Stimulated activated CD4-positive, alpha-beta T cell treated with anti-CD3 and anti-CD28 coated beads, TNF-alpha, amount 100 ng/mL, for 48 hours (primary cell): Measurements from ENCODE around the gene NLRP5.
"Not testable (repeated sequence)": the region's sequence is repeated elsewhere in the genome, so short reads cannot be mapped to it uniquely, and the experiment has no call there.

Source experiments
- DNase-seq, 3 donors: peaks; one replicate each; pipeline ENCODE4 v3.0.0-alpha.2; 2020; ENCODE audit warnings: low read depth in 3 of 3

NLRP5 gene

GRCh38 chr19:55986487-55986886 lies at the start of gene NLRP5:
Gene NLRP5 (plus strand): TSS chr19:55986775.
- DNase-seq, result no peak

GRCh38 chr19:55939206-55939605 lies 47.4 kb upstream of the NLRP5 start:
- no peak for DNase-seq

GRCh38 chr19:55940306-55940705 lies 46.3 kb upstream of the NLRP5 start:
- DNase-seq, result no peak

- no peak for DNase-seq
These were observed 39.0 kb upstream of the NLRP5 start, which contains the start of gene NLRP8 for GRCh38 chr19:55947532-55947931. Gene NLRP8 (plus strand): TSS chr19:55947832.

GRCh38 chr19:55950566-55950965 lies 36.0 kb upstream of the NLRP5 start:
- not testable (repeated sequence) for DNase-seq

- DNase-seq, result no peak
These were observed 30.1 kb upstream of the NLRP5 start for GRCh38 chr19:55956431-55956830.

- no peak for DNase-seq
These were observed 28.2 kb upstream of the NLRP5 start for GRCh38 chr19:55958356-55958755.

GRCh38 chr19:55959996-55960675 lies 26.4 kb upstream of the NLRP5 start:
- no peak for DNase-seq

GRCh38 chr19:55962186-55962585 lies 24.4 kb upstream of the NLRP5 start:
- no peak for DNase-seq

GRCh38 chr19:55973982-55974381 lies 12.6 kb upstream of the NLRP5 start:
- no peak for DNase-seq

GRCh38 chr19:55980415-55980814 lies 6.2 kb upstream of the NLRP5 start:
- DNase-seq, result no peak

- no peak for DNase-seq
These were observed 1.3 kb upstream of the NLRP5 start for GRCh38 chr19:55985254-55985653.

- no peak for DNase-seq
These were observed 4.3 kb downstream of the NLRP5 start for GRCh38 chr19:55990831-55991230.

GRCh38 chr19:55993492-55993891 lies 6.9 kb downstream of the NLRP5 start:
- no peak for DNase-seq

GRCh38 chr19:56014765-56015164 lies 28.2 kb downstream of the NLRP5 start:
- DNase-seq, result no peak

GRCh38 chr19:56015756-56016155 lies 29.2 kb downstream of the NLRP5 start:
- DNase-seq, result no peak

GRCh38 chr19:56019325-56019724 lies 32.8 kb downstream of the NLRP5 start:
- DNase-seq, result not testable (repeated sequence)

GRCh38 chr19:56020355-56020975 lies 33.9 kb downstream of the NLRP5 start:
- DNase-seq, result not testable (repeated sequence)

GRCh38 chr19:56026769-56027168 lies 40.2 kb downstream of the NLRP5 start:
- no peak for DNase-seq

GRCh38 chr19:56053596-56053995 lies 67.0 kb downstream of the NLRP5 start:
- no peak for DNase-seq

GRCh38 chr19:56066152-56067023 lies 79.8 kb downstream of the NLRP5 start:
- DNase-seq, result peak; percentile 37 to 45 (median 40)

- no peak for DNase-seq
These were observed 83.1 kb downstream of the NLRP5 start for GRCh38 chr19:56069642-56070041.

GRCh38 chr19:56071151-56071550 lies 84.6 kb downstream of the NLRP5 start:
- DNase-seq, result no peak
